Neural crest cell (in vitro differentiated cells): Measurements from ENCODE around the gene SLC38A1. TPM values are rescaled to one million over a fixed set of nuclear protein-coding genes. Genes with fewer than 3 reads are reported as not detected.

Source experiments
- DNase-seq: peaks from one replicate; pipeline ENCODE4 v3.0.0; 2021; ENCODE audit warnings: low read depth, mixed read lengths, low spot score
- H3K27ac Mint-ChIP-seq: one replicate; pipeline ENCODE4 v1.8.0; 2021; ENCODE audit warnings: mild to moderate bottlenecking, mixed read lengths; ENCODE audit not compliant: unreplicated experiment
- H3K27me3 Mint-ChIP-seq: 2 replicates; pipeline ENCODE4 v1.8.0; 2021; ENCODE audit warnings: low read depth, mild to moderate bottlenecking, mixed read lengths
- H3K36me3 Mint-ChIP-seq: 2 replicates; pipeline ENCODE4 v1.8.0; 2021; ENCODE audit warnings: low read depth, mild to moderate bottlenecking, mixed read lengths
- H3K4me1 Mint-ChIP-seq: 2 replicates; pipeline ENCODE4 v1.8.0; 2021; ENCODE audit warnings: mixed read lengths
- H3K4me3 Mint-ChIP-seq: one replicate; pipeline ENCODE4 v1.8.0; 2021; ENCODE audit warnings: mild to moderate bottlenecking, mixed read lengths
- H3K9me3 Mint-ChIP-seq: 2 replicates; pipeline ENCODE4 v1.8.0; 2021; ENCODE audit warnings: mixed read lengths
- total RNA-seq: library from RNA; stranded (reverse); gene quantifications from 2 replicates; pipeline ENCODE4 v1.2.1, GENCODE V29; 2021
- TF ChIP-seq, protein P1 (sequence below): fragments of 200-600 bp; sonication (generic); conservative IDR thresholded peaks from 2 replicates; pipeline ENCODE4 v1.5.0; 2021; ENCODE audit warnings: antibody characterized with exemption, mild to moderate bottlenecking

SLC38A1 gene
- total RNA-seq, 1 donor from 2014 or later: 129 TPM

DNA sequence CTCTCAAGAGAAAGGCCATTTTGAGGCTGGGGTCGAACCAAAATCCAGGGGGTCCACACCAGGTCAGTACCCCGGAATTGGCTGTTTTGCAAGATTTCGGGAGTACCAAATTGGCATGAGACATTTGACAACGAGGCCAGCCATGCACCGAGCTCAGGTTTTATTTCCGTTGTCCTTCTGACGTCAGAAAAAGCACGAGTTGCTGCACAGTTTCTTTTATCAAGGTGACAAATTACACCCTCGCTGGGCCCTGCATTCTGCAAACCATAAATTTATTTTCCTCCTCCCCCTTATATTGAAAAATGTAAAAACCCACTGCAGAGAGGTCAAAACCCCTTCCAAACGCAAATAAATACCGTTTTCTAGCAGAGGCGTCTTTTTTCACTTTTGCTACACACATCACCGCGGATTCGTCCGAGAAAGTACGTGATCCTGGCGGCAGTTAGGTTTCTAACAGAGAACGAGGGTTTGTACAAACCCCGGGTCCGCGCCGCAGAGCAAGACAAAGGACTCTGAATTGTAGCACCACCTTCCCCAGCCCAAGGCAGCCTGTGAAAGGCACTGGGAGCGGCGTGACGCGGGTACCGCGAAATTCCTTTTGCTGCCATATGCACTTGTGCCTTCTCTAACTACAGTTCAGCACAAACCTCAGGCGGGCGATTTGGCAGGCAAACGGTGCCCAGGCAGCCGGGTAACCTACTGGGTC lies 1.8 kb downstream of the SLC38A1 start:
- DNase-seq: peak; percentile 52
- H3K36me3 Mint-ChIP-seq: no peaks in the 10 kb centered on the region
- H3K4me3 Mint-ChIP-seq: no peak overlapping the region
- TF ChIP-seq, protein P1, sequence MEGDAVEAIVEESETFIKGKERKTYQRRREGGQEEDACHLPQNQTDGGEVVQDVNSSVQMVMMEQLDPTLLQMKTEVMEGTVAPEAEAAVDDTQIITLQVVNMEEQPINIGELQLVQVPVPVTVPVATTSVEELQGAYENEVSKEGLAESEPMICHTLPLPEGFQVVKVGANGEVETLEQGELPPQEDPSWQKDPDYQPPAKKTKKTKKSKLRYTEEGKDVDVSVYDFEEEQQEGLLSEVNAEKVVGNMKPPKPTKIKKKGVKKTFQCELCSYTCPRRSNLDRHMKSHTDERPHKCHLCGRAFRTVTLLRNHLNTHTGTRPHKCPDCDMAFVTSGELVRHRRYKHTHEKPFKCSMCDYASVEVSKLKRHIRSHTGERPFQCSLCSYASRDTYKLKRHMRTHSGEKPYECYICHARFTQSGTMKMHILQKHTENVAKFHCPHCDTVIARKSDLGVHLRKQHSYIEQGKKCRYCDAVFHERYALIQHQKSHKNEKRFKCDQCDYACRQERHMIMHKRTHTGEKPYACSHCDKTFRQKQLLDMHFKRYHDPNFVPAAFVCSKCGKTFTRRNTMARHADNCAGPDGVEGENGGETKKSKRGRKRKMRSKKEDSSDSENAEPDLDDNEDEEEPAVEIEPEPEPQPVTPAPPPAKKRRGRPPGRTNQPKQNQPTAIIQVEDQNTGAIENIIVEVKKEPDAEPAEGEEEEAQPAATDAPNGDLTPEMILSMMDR: no peak
- H3K27ac Mint-ChIP-seq: no peak overlapping the region
- no peaks in the 10 kb centered on the region for H3K9me3 Mint-ChIP-seq
- no peaks in the 10 kb centered on the region for H3K27me3 Mint-ChIP-seq
- H3K4me1 Mint-ChIP-seq: peaks cover 27% of the 10 kb centered on the region

DNA sequence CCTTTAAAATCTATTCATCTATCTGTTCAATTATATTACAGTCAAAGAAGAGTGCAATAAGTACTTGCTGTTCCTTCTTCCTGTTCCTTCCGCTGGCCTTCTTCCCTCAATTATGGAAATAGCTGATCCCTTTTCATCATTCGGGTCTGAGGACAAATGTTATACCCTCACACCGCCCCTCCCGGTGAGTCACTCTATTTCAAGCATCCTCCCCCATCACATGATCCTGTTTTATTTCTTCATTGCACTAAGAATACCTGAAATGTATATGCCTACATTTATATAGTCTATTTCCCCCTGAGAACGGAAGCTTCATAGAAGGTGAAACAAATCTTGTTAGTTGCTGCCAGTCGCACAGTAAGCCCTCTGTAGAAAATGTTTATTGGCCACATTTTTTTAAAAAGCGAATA lies 2.5 kb downstream of the SLC38A1 start:
- no peak for DNase-seq
- Mint-ChIP-seq H3K27ac (no peak overlapping the region), H3K36me3 (no peaks in the 10 kb centered on the region), H3K9me3 (no peaks in the 10 kb centered on the region), H3K4me3 (no peak overlapping the region), H3K27me3 (no peaks in the 10 kb centered on the region), H3K4me1 (peaks cover 33% of the 10 kb centered on the region)
- TF ChIP-seq, protein P1: peak; percentile 15

DNA sequence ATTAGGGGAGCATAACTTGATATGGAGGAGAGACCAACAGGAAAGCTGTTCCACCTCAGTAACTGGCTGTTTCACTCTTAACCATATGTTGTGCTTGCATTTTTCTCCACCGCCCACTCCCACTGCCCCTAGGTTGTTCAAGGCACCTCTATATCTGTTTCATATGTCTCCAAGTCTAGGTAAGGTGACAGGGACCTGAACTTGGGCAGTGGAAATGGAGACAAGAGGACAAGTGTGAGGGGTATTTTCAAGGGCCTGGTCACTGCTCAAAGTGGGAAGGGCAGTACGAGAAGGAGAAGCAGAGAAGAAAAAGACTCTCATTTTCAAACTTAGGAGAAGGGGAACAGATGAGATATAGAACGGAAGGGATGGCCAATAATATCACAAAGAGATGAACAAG lies 3.1 kb downstream of the SLC38A1 start:
- TF ChIP-seq, protein P1: no peak
- Mint-ChIP-seq H3K36me3 (no peaks in the 10 kb centered on the region), H3K4me3 (no peak overlapping the region), H3K9me3 (no peaks in the 10 kb centered on the region), H3K27ac (no peak overlapping the region), H3K4me1 (peaks cover 34% of the 10 kb centered on the region), H3K27me3 (no peaks in the 10 kb centered on the region)
- no peak for DNase-seq

DNA sequence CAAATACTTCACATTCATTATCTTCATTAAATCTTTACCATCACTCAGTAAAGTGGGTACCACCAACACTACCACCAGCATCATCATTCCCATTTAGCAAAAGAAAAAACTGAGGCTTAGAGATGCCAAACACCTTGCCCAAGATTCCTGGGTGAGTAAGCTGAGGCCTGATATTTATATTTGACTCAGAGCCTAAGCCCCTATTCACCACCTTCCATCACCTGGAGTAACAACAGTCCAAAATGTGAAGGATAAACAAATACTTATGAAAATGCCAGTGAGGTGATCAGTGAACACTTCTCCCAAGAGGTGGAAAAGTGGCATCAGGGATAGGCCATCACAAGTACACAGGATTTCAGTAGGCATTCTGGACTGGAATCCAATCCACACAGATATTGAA lies 3.7 kb downstream of the SLC38A1 start:
- DNase-seq: no peak
- Mint-ChIP-seq H3K36me3 (no peaks in the 10 kb centered on the region), H3K4me1 (peaks cover 30% of the 10 kb centered on the region), H3K27me3 (no peaks in the 10 kb centered on the region), H3K27ac (no peak overlapping the region), H3K9me3 (no peaks in the 10 kb centered on the region), H3K4me3 (no peak overlapping the region)
- TF ChIP-seq, protein P1: no peak

DNA sequence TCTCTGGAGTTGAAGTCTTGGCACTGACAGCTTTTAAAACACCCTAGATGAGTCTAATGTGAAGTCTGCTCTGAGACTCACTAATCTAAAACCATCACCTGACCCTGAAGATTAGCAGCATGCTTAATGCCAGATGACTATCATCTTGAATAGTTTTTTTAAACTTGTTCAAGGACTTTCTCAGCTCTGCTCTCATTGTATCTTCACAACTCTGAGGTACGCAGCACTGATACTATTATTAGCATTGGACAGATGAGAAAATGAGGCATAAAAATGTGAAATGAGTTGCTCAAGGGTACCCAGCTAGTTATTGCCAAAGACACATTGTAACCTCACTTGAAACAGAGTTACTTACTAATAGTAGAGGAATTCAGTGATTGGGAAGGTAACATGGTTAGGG lies 4.8 kb downstream of the SLC38A1 start:
- H3K4me1 Mint-ChIP-seq: peaks cover 25% of the 10 kb centered on the region
- no peaks in the 10 kb centered on the region for H3K27me3 Mint-ChIP-seq
- H3K4me3 Mint-ChIP-seq: peak overlapping the region; percentile 42
- H3K27ac Mint-ChIP-seq: no peak overlapping the region
- TF ChIP-seq, protein P1: no peak
- no peaks in the 10 kb centered on the region for H3K36me3 Mint-ChIP-seq
- no peaks in the 10 kb centered on the region for H3K9me3 Mint-ChIP-seq
- DNase-seq: no peak
